Measurements from ENCODE around the gene ZNRF1. TPM values are rescaled to one million over a fixed set of nuclear protein-coding genes. Genes with fewer than 3 reads are reported as not detected.

The ZNRF1 gene
- total and polyA plus RNA-seq, 2 of the 8 experiments (the other 6 are each of a cell fraction or from before 2014, with no cell fraction given): 33.5 to 52.9 TPM

DNA sequence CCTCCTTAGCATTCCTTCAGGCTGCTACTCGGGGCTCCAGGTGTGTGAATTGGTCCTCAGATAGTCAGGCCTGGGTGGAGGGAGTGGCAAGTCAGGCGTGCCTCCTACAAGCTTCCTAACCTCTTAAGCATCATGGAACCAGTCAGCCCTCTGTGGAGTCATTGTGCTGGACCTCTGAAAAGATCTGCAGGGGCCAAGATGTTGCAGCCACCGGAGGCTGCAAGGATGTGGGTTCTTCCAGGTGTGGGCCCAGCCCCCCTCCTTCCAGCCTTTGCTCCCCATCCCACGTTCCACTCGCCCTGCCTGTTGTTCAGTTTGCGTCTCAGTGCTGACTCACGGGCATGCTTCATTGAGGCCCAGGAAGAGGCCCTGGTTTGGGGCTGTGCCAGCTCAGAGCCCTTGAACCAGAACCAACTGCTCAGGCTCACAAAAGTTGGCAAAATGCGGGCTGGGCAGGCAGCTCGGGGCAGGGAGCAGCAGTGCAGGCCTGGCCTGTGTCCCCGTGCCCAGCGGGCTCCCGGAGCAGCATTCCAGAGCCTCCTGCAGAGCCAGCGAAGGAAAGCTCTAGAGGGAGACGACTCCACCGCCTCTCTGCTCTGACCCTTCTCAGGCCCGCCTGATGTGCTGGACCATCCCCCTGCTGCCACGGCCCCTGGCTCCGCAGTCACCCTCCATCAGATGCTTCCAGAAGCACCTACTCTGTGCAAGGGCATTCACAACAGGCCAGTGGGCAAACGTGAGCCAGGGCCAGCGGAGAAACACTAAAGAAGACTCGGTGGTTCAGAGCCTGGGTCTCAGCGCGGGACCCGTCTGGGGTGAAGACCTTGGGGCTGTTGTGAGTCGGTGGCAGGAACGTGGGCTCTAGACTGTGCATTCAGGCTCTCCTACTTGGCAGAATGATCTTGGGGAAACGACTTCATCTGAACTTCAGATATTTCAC lies 110.2 kb downstream of the ZNRF1 start:
- ChIA-PET POLR2A (ENCODE audit: partially characterized antibody) (interaction anchor here (0.6 to 6.0 kb wide), 9 partner anchors 10 to 410 kb away, joined by 3 to 62 read pairs (median 4); partner anchors contain the start of genes WDR59 and ZNRF1), CTCF (ENCODE audit: partially characterized antibody) (interaction anchor here (0.5 to 16.3 kb wide), 12 partner anchors 10 to 124 kb away, joined by 3 to 171 read pairs (median 4); partner anchors contain the start of genes WDR59 and ZNRF1)
- FAIRE-seq: no peak
- TF ChIP-seq TAF7 (optimal IDR thresholded peaks at IDR 0.05; ENCODE audit: borderline replicate concordance, low read depth, low read length) (no peak), BRCA1 (IDR thresholded peaks at IDR 0.05; ENCODE audit: low read depth, low read length) (no peak), YY1 (IDR thresholded peaks at IDR 0.05; ENCODE audit: low read depth, low read length) (no peak), NRF1 (IDR thresholded peaks at IDR 0.05; ENCODE audit: low read depth, low read length) (no peak), POLR2AphosphoS5 (IDR thresholded peaks at IDR 0.05; ENCODE audit: low read depth, low read length) (no peak), TAF1 (IDR thresholded peaks at IDR 0.05; ENCODE audit: low read depth, low read length) (no peak), RFX5 (IDR thresholded peaks at IDR 0.05; ENCODE audit: borderline replicate concordance, low read depth, low read length) (no peak), BACH1 (IDR thresholded peaks at IDR 0.05; ENCODE audit: low read length) (no peak), SP1 (IDR thresholded peaks at IDR 0.05; ENCODE audit: low read depth, low read length) (no peak)
- TF ChIP-seq, protein P1, sequence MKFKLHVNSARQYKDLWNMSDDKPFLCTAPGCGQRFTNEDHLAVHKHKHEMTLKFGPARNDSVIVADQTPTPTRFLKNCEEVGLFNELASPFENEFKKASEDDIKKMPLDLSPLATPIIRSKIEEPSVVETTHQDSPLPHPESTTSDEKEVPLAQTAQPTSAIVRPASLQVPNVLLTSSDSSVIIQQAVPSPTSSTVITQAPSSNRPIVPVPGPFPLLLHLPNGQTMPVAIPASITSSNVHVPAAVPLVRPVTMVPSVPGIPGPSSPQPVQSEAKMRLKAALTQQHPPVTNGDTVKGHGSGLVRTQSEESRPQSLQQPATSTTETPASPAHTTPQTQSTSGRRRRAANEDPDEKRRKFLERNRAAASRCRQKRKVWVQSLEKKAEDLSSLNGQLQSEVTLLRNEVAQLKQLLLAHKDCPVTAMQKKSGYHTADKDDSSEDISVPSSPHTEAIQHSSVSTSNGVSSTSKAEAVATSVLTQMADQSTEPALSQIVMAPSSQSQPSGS (IDR thresholded peaks at IDR 0.05; ENCODE audit: low read length): no peak

More for the DNA sequence above, 110.2 kb downstream of the ZNRF1 start:
- peak overlapping the region; percentile 22 for H4K91ac ChIP-seq (replicated peaks; ENCODE audit: insufficient read length, low read length)
- no peaks in the 10 kb centered on the region for H3K9me3 ChIP-seq (ENCODE audit: insufficient read depth in 2 of 2, low read depth in 1 of 2, low read length in 1 of 2)
- H4K8ac ChIP-seq (ENCODE audit: extremely low read depth, insufficient read depth, low read length): no peak overlapping the region
- H2AK5ac ChIP-seq (ENCODE audit: low read depth, low read length): peak overlapping the region; percentile 82; the same call in 1 of the 2 replicates
- peak overlapping the region; percentile 16 for H3K4ac ChIP-seq (replicated peaks; ENCODE audit: insufficient read length, low read depth, low read length)
- no peak for DNase-seq (ENCODE audit: low read depth in 1 of 2, low spot score in 2 of 2)
- H3K14ac ChIP-seq (ENCODE audit: insufficient read length): no peak overlapping the region
- peak overlapping the region; percentile 68; the same call in 1 of the 2 replicates for H2BK12ac ChIP-seq (ENCODE audit: low read depth, low read length)
- no peak overlapping the region for H3K4me3 ChIP-seq (ENCODE audit: extremely low read depth in 1 of 4, insufficient read depth in 2 of 4, low read depth in 3 of 4, low read length in 4 of 4)
- no peak overlapping the region for H2BK5ac ChIP-seq (ENCODE audit: low read depth, low read length)
- H2BK15ac ChIP-seq (ENCODE audit: low read length): peak overlapping the region; percentile 29; the same call in 1 of the 2 replicates
- peak overlapping the region in 1 of 2 experiments; percentile 20; a peak in 2 of 4 replicates for H3K4me2 ChIP-seq (ENCODE audit: insufficient read depth in 1 of 2, low read depth in 2 of 2, low read length in 2 of 2)
- H3K56ac ChIP-seq (replicated peaks; ENCODE audit: insufficient read length, low read depth, low read length): no peak overlapping the region
- H4K20me1 ChIP-seq (replicated peaks in 1 of 2; ENCODE audit: control insufficient read depth in 1 of 2, insufficient read depth in 2 of 2, low read length in 2 of 2): peaks cover 3 to 7% of the 10 kb centered on the region in 2 experiments
- no peak overlapping the region; the same call in 1 of the 2 replicates for H3K18ac ChIP-seq (ENCODE audit: extremely low read depth, low read length)
- no peak overlapping the region for H2AFZ ChIP-seq (ENCODE audit: low read length)
- H3K79me1 ChIP-seq (ENCODE audit: low read depth, low read length): peaks cover 2% of the 10 kb centered on the region
- no peak overlapping the region for H2BK20ac ChIP-seq (ENCODE audit: low read length)
- 0 out of 7 replicates have a peak overlapping the region, but pooled peaks of 1 of the 4 experiments have one; percentile 4 for H3K9ac ChIP-seq (replicated peaks in 1 of 4; ENCODE audit: extremely low read depth in 1 of 4, low read depth in 3 of 4, low read length in 3 of 4)
- H3K4me1 ChIP-seq (replicated peaks in 1 of 4; ENCODE audit: control insufficient read depth in 3 of 4, insufficient read depth in 4 of 4, low read length in 3 of 4): peaks cover 9 to 46% (median 36%) of the 10 kb centered on the region in 4 experiments
- H4K5ac ChIP-seq (ENCODE audit: insufficient read length, low read depth, low read length): no peak overlapping the region
- H3K79me2 ChIP-seq (ENCODE audit: control insufficient read depth in 1 of 2, insufficient read depth in 2 of 2, low read length in 2 of 2): peaks cover 0 to 4% of the 10 kb centered on the region in 2 experiments; a peak in 1 of 4 replicates
- no peaks in the 10 kb centered on the region; the same call in 1 of the 2 replicates for H3K23me2 ChIP-seq (ENCODE audit: low read depth, low read length)
- no peak overlapping the region for H2BK120ac ChIP-seq (replicated peaks; ENCODE audit: low read depth, low read length)
- H3K23ac ChIP-seq (ENCODE audit: insufficient read length): no peak overlapping the region
- no peaks in the 10 kb centered on the region for H3K27me3 ChIP-seq (replicated peaks in 1 of 4; ENCODE audit: control insufficient read depth in 3 of 4, extremely low read depth in 1 of 4, insufficient read depth in 3 of 4, low read length in 3 of 4)
- H3K27ac ChIP-seq (ENCODE audit: low read depth, low read length): no peak overlapping the region
- H3K36me3 ChIP-seq (ENCODE audit: control insufficient read depth in 2 of 4, insufficient read depth in 4 of 4, low read length in 3 of 4): peaks cover 0 to 13% (median 3%) of the 10 kb centered on the region in 4 experiments; a peak in 4 of 8 replicates
- 88% methylated on average over 27 of the region's 27 CpGs; no CpG with 5 or more reads in 1 of the 2 experiments for WGBS, 2 experiments (ENCODE audit: extremely low coverage in 1 of 2, insufficient coverage in 1 of 2, insufficient read length in 1 of 2, insufficient replicate concordance in 2 of 2, low coverage in 1 of 2, low lambda C conversion rate in 2 of 2, missing lambda C conversion rate in 1 of 2)

All from H1 (cell line).